HepG2 (cell line): ENCODE results near the gene RPRD2. TPM values are rescaled to one million over a fixed set of nuclear protein-coding genes. Genes with fewer than 3 reads are reported as not detected.

ENCODE experiments used
- DNMT3B ChIP-seq: conservative IDR thresholded peaks from 2 replicates; pipeline ENCODE4 v1.6.1; 2016; ENCODE audit warnings: missing biosample characterization, control low read depth
- DZIP1 ChIP-seq: sonication (generic); formaldehyde crosslinking; IDR thresholded peaks from 2 replicates; pipeline ENCODE4 v1.5.0; 2020; ENCODE audit warnings: mild to moderate bottlenecking, missing genetic modification reagents
- ELF1 ChIP-seq: sonication (generic); formaldehyde crosslinking; IDR thresholded peaks from 2 replicates; pipeline ENCODE4 v1.4.0; 2020; ENCODE audit warnings: missing genetic modification reagents
- FLYWCH1 ChIP-seq: sonication (generic); formaldehyde crosslinking; IDR thresholded peaks from 2 replicates; pipeline ENCODE4 v1.8.1; 2023; ENCODE audit warnings: mild to moderate bottlenecking, missing genetic modification reagents
- FOXK1 ChIP-seq: sonication (generic); formaldehyde crosslinking; IDR thresholded peaks from 2 replicates; pipeline ENCODE4 v1.4.0; 2020; ENCODE audit warnings: low read depth, missing genetic modification reagents, borderline replicate concordance
- FOXP1 ChIP-seq, 2 experiments: fragments of 450-650 bp in 1 of 2; IDR thresholded peaks; 2 replicates each; pipeline ENCODE4 v1.6.1; 2017 to 2018; ENCODE audit warnings: antibody characterized with exemption in 1 of 2
- KAT8 ChIP-seq: IDR thresholded peaks from 2 replicates; pipeline ENCODE4 v1.6.1; 2016; ENCODE audit warnings: missing genetic modification reagents, missing compliant biosample characterization
- MXI1 ChIP-seq: IDR thresholded peaks from 3 replicates; pipeline ENCODE4 v1.6.1; 2012; ENCODE audit warnings: low read depth, low read length, inconsistent platforms, borderline replicate concordance
- NFIC ChIP-seq: IDR thresholded peaks from 2 replicates; pipeline ENCODE4 v1.6.1; 2012; ENCODE audit warnings: mild to moderate bottlenecking, low read length, inconsistent platforms
- NFYC ChIP-seq: IDR thresholded peaks from 2 replicates; pipeline ENCODE4 v1.6.1; 2016; ENCODE audit warnings: missing genetic modification reagents, missing compliant biosample characterization
- RXRA ChIP-seq: sonication (generic); formaldehyde crosslinking; IDR thresholded peaks from 2 replicates; pipeline ENCODE4 v1.5.1; 2020; ENCODE audit warnings: missing genetic modification reagents
- SALL1 ChIP-seq: sonication (generic); formaldehyde crosslinking; IDR thresholded peaks from 2 replicates; pipeline ENCODE4 v1.8.0; 2022; ENCODE audit warnings: mild to moderate bottlenecking, missing genetic modification reagents
- SOX5 ChIP-seq: IDR thresholded peaks from 2 replicates; pipeline ENCODE4 v1.6.1; 2016; ENCODE audit warnings: borderline replicate concordance
- SPEN ChIP-seq: sonication (generic); formaldehyde crosslinking; IDR thresholded peaks from 2 replicates; pipeline ENCODE4 v1.5.1; 2020; ENCODE audit warnings: low read depth, mild to moderate bottlenecking, missing genetic modification reagents
- UBTF ChIP-seq: sonication (generic); formaldehyde crosslinking; IDR thresholded peaks from 2 replicates; pipeline ENCODE4 v1.4.0; 2020; ENCODE audit warnings: mild to moderate bottlenecking, missing genetic modification reagents
- ZKSCAN8 ChIP-seq: IDR thresholded peaks from 2 replicates; pipeline ENCODE4 v1.6.1; 2016; ENCODE audit warnings: borderline replicate concordance, missing genetic modification reagents, missing compliant biosample characterization
- ZNF275 ChIP-seq: sonication (generic); formaldehyde crosslinking; IDR thresholded peaks from 2 replicates; pipeline ENCODE4 v1.8.0; 2022; ENCODE audit warnings: missing genetic modification reagents, mild to moderate bottlenecking, inconsistent platforms, borderline replicate concordance
- ZNF331 ChIP-seq: sonication (generic); formaldehyde crosslinking; IDR thresholded peaks from 2 replicates; pipeline ENCODE4 v1.4.0; 2020; ENCODE audit warnings: missing genetic modification reagents
- ZNF572 ChIP-seq: sonication (generic); formaldehyde crosslinking; IDR thresholded peaks from 2 replicates; pipeline ENCODE4 v1.5.1; 2020; ENCODE audit warnings: mild to moderate bottlenecking, missing genetic modification reagents
- ZNF768 ChIP-seq: sonication (generic); formaldehyde crosslinking; IDR thresholded peaks from 2 replicates; pipeline ENCODE4 v1.4.0; 2020; ENCODE audit warnings: missing genetic modification reagents
- polyA plus RNA-seq, 8 experiments: library from polyadenylated mRNA; depleted of rRNA in 3 of 8; stranded (reverse) in 7 of 8; unstranded in 1 of 8; fragments of >200 nt; fragmentation: Illumina TruSeq in 4 of 8; extraction: Trizol in 4 of 8; gene quantifications; 2 replicates each; pipeline versions ENCODE4 v1.2.1 to v1.2.3, GENCODE V29; 2011 to 2016; ENCODE audit warnings: low read depth in 4 of 8, missing spikeins in 1 of 8, mixed read lengths in 1 of 8; ENCODE audit not compliant: insufficient read depth in 1 of 8
- total RNA-seq, 5 experiments: library from RNA; depleted of rRNA; stranded (reverse); fragments of >200 nt; fragmentation: Illumina TruSeq; extraction: Trizol; gene quantifications; 2 replicates each; pipeline ENCODE4 v1.2.3, GENCODE V29; 2016; ENCODE audit warnings: low read depth in 1 of 5

The RPRD2 gene
- total and polyA plus RNA-seq, 2 of the 13 experiments (the other 11 are each of a cell fraction or from before 2014, with no cell fraction given) = 8.0 to 8.9 TPM

GRCh38 chr1:150473659-150474058 is 109.7 kb downstream of the RPRD2 start (continued):
- TF ChIP-seq KAT8 (CRISPR knock-in tag) (peak; percentile 53; the same call in 1 of the 2 replicates), SOX5 (CRISPR knock-in tag) (peak; percentile 76), ELF1 (CRISPR knock-in tag) (0 out of 2 replicates have a peak, but pooled peaks have one; percentile 37), MXI1 (peak; percentile 20; the same call in 1 of the 3 replicates), ZKSCAN8 (CRISPR knock-in tag) (peak; percentile 74; the same call in 1 of the 2 replicates), ZNF572 (CRISPR knock-in tag) (no peak), RXRA (CRISPR knock-in tag) (peak; percentile 68; the same call in 1 of the 2 replicates), SALL1 (peak; percentile 84), ZNF768 (CRISPR knock-in tag) (no peak), FOXP1 (IDR thresholded peaks at IDR 0.05) (no peak), FOXP1 (CRISPR knock-in tag; IDR thresholded peaks at IDR 0.05) (peak; percentile 74), DNMT3B (0 out of 2 replicates have a peak, but pooled peaks have one; percentile 48), FLYWCH1 (CRISPR knock-in tag) (no peak), ZNF275 (CRISPR knock-in tag) (no peak), UBTF (CRISPR knock-in tag) (0 out of 2 replicates have a peak, but pooled peaks have one; percentile 22), ZNF331 (CRISPR knock-in tag) (peak; percentile 66; the same call in 1 of the 2 replicates), DZIP1 (CRISPR knock-in tag) (no peak), FOXK1 (CRISPR knock-in tag) (peak; percentile 80; the same call in 1 of the 2 replicates), NFYC (CRISPR knock-in tag) (no peak), NFIC (peak; percentile 70), SPEN (peak; percentile 51; the same call in 1 of the 2 replicates)
